Esophagus mucosa (tissue), 1 donor: Measurements from ENCODE around the gene AOPEP. TPM values are rescaled to one million over a fixed set of nuclear protein-coding genes. Genes with fewer than 3 reads are reported as not detected.
A peak's percentile ranks its signal among the peaks of the same experiment; 100 is the strongest.
"Not testable (repeated sequence)": the region's sequence is repeated elsewhere in the genome, so short reads cannot be mapped to it uniquely, and the experiment has no call there.

ENCODE experiments used
- ATAC-seq: fragments of 200-7000 bp; cut with Tn5 transposase; one replicate; pipeline ENCODE4 v1.9.1; 2020
- total RNA-seq: library from RNA; stranded (reverse); gene quantifications from one replicate; pipeline ENCODE4 v1.2.4, GENCODE V29; 2023
- donor health status: DM: yes; HTN: yes; CAD: no.

Gene AOPEP
- total RNA-seq, 1 donor from 2014 or later, result 113 TPM

DNA sequence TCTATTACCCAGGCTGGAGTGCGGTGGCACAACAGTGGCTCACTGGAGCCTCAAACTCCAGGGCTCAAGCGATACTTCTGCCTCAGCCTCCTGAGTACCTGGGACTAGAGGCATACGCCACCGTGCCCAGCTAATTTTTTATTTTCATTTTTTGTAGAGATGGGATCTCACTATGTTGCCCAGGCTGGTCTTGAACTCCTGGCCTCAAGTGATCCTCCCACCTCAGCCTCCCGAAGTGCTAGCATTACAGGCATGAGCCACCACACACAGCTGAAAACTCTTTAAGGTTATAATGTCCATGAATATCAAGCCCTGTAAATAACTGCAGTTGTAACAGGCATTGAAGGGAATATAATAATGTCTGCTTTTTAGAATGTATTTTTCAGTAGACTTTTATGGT, 271.2 kb downstream of the AOPEP start:
- ATAC-seq, result no peak

DNA sequence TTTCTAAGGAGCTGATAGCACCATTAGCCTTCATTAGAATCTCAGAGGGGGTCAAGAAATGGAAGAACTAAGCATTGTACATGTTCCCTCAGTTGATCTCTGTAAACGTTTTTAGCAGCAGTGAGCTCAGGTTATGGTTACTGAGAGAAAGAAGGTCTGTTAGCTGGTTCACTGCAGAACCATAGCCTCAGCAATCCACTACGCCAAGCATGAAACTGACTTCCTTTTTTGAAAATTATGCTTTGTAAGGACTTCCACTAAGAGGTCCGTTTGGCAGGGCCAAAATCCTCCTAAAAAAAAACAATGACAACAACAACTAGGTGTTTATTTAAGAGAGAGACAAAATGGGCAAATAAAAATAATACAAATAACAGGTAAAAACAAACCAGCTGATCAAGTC, 273.3 kb downstream of the AOPEP start:
- no peak for ATAC-seq

DNA sequence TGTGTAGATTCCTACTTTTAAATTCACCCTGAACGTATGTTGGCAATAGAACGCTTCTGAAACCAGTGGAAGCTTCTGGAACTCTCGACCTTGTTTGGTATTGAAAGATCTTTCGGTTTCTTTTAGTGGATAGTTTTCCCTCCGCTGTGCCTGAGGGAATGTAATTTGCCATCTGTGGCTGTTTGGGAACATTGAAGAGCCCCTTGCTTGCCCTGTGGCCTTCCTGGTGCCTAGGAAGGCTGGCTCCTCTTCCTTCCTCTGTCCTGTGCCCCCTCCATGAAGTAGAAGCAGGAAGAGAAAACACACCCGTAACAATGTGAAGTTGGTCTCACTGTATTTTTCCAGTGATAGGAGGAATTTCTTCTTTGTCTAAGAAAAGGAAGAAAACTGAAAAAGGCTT, 274.3 kb downstream of the AOPEP start:
- ATAC-seq, result no peak

DNA sequence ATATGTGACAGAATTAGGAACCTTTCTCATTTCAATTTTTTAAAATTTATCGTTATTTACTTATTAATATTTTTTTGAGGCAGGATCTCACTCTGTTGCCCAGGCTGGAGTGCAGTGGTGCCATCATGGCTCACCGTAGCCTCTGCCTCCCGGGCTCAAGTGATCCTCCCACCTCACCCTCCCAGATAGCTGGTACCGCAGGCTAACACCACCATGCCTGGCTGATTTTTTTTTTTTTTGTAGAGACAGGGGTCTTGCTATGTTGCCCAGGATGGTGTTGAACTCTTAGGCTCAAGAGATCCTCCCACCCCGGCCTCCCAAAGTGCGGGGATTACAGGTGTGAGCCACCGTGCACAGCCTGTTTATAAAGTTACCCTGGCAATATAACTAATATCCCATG, 275.2 kb downstream of the AOPEP start:
- ATAC-seq, result no peak

DNA sequence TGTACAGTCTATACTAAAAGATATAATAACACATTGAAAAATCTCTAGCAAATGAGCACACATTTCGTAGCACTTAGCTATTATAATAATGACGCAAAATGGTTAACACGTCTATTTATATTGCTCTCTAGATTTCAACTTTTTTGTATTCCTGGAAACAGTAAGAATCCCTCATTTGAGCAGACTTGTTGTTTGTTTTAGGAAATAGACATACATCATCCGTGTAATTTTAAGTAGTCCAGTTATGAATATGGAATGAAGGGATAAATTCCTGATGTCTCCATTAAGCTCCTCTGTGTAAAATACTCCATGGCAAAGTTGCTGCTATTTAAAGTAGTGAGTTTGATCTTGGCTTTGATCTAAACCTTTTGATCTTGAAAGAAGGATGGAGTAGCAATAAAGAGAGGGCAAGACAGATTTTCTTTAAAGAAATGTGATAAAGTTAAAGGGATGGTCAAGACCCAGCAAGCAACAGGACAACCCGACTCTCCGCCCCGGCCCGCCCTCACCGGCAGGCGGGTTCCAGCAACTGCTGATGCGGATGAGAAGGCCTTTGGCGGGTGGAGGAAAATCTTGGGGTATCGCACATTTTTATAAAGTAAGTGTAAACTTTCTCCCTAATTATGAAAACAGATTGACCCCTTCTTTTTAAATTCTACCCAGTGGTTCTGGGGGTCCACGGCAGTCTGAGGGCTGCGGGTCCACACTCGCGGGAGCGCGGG, 277.4 kb downstream of the AOPEP start:
- ATAC-seq, result no peak

DNA sequence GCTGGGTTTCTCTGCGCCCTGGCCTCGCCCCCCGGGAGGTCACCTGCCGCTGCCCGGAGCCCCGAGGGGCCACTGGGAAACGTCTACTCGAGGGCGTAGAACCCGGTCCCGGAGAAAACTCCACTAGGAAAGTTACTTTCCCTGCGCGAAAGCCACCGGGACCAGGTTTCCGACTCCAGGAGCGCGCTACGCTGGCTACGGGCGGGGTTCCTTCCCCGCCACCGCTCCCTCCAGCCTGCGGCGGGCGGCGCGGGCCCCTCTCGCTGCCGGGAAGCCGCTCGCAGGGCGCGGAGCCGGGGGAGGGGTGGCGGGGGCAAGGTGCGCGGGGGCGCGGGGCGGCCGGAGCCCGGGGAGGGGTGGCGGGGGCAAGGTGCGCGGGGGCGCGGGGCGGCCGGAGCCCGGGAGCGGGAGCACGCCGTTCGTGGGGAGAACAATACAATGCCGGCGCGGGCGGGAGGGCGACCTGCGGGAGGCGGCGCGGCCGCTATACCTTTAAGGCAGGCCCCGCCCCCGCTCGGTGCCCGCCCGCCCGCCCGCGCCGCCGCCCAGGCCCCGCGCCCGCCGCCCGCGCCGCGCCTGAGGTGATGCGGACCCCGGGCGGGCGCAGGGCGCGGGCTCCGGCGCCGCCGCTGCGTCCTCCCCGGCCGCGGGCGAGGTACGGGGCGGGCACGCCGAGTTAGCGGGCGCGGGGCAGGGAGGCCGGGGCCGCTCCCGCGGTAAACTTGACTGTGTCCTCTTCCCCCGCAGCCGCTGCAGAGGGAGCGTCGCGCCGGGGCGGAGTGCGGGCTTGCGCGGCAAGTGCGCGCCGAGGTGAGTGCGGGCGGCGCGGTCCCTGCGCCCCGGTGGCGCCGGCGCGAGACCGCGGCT, 278.1 kb downstream of the AOPEP start:
- peak; percentile 63 for ATAC-seq

DNA sequence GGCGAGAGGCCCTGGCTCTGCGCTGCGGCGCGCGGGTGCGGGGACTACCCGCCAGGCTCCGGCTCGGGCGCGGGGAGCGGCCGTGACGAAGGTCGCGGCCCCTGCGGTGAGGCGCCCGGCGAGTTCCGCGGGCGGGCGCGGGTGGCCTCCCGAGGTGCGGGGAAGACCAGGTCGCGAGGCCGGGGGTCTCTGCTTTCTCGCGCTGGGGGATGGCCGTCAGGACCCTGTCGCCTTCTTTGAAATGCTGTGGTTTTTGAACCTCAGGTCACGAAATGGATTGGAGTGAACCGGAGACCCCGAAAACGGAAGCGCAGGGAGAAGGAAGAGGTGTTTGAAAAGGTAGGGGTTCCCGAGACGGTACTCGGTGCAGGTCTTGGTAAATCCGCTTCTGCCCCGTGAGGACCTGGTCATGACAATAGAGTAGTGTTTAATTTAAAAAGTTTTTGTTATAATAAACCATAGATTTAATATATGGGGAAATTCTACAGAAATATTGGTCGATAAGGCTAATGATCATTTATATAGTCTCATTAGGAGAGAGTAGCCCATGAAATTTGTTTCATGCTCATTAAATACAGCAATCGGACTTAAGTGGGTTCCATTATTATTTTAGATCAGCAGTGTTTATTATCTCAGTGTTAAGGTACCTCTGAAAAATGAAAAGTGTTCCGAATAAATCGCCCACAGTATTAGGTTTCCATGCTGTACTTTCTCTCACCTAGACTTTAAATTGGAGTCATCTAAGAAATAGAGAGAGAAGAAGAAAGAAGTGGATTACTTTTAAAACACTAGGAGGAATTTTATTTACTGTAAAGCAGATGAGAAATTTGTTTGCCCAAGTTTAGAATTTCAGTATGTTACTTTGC, 279.0 kb downstream of the AOPEP start:
- no peak for ATAC-seq

DNA sequence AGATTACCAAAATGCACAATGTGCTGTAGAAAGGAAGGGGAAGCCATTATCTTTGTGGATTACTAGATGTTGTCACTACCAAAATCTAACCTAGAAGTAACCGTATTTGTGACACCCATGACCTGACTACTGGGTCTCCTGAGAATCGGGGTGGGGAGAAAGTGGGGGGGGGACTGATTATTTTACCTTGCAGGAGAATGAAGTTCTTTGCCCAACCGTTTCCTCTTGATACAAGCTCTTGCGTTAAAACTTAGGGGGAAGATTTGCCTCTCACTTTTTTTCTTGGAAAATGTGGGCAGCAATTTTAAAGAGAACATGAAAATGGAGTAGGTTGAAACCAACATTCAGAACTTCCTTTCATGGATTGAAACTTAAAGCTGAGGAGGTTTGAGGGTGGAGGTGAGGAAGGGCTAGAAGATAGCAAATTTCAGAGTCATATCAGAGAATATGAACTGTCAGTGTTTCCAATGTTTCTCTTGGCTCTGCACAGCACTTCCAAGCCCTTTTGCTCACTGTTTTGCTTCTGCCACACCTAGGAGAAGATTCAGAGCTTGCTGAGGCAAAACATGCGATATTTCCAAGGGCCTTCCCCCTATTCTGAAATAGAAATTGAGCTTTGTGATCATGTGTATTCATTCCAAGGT, 280.8 kb downstream of the AOPEP start:
- ATAC-seq, result peak; percentile 24

DNA sequence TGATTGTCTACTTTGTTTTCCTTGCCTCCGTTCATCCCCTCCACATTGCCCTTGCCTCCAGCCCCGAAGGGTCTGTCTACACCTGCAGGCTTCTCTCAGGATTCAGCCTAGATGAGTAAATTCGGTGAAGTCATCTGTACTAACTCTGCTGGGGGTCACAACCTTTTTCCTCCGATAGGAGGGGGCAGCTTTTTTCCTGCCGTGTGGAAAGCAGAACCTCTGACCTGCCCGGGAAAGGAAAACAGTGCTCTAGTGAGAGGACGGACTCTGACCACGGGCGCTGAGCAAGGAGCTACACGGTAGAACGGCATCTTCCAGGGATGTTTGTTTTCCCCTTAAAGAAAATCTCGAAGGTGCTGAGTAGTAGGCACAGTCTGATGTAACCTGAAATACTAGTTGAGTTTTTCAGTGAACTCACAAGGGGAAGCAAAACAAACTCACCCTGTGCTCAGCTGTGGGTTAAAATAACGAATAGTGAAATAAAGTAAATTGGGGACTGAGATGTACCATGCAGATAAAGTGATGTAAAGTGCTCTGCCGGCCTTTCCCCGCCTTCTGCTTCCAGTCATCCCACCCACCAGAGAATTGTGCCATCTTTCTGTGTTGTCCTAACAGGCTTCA, 281.8 kb downstream of the AOPEP start:
- ATAC-seq, result peak; percentile 38

DNA sequence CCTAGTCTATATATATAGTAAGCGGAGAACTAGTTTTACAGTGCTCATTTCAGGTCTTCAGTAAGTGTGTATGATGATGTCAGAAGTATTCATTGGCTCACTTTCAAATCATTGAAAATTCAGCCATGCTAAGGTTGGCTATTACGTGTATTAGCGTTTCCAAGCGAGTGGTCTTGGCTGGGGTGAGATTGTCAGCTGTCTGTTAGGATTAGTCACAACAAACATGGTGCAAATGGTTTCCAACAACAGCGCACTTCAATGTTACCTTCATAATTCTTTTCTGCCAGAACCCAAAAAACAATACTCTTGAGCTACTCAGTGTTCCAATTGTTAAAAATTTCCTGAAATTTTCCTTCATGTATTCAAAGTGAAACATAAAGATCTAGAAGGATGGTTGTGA, 283.0 kb downstream of the AOPEP start:
- peak; percentile 24 for ATAC-seq

DNA sequence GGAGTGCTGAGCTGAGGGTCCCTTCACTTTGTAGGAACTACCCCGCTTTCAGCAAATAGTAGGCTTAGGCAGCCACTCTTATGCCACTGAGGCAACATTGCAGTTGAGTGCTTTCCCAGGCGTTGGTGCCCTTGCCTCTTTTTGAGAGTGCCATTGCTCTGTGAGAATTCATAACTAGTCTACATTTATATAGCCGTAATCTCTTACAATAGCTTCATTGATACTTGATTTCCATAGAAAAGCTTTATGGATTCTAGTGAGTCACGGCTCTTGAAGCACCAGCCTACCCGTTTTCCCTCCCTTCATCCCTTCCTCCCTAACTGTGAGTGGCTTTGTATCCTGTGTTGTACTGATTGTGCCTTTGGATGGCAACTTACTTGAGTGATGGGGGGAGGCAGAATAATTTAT, 283.9 kb downstream of the AOPEP start:
- ATAC-seq, result no peak

DNA sequence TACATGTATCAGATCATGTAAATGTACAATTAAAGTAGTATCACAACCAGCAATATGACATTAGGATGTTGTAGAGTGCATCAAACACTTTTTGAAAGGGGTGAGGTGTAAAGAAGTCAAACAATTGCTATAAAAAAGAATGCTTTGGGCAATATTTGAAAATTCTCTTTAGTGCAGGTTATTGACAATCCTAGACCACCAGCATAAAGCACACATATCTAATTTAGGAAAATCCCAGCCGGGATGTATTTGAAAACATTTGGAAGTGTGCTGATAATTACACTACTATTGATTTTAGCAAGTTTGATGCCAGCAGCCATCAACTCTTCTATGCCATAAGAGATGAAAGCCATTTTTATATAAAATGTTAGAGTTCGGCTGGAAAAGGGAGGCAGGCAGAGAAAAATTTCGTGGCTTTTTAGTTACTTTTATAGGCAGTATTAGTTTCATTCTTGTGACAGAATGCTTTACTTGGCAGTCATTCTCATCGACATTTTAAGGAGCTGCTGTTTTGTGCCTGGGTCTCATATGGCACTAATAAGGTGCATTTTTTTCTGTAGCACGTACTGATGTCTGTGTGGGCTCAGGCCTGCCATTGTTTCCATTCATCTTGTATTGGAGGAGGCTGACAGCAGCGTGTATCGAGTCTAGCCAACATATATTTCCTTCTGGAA, 285.7 kb downstream of the AOPEP start:
- ATAC-seq, result no peak

DNA sequence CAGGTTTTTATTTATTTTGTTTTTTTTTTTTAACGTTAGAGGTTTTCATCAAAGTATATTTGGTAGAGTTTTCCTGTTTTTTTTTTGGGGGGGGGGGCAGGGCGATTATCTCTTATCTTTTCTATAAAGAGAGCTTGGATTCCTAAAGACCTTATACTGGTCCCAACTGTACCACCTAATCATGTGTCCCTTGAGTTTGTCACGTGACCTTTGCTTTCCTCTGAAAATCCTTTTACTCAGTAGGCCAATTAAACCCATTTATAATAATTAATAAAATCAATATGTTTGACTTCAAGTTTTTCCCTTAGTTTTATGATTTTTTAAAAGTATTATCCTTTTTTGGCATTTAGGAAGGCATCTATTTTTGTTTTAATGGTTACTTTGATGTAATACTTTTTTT, 286.4 kb downstream of the AOPEP start:
- ATAC-seq, result no peak

DNA sequence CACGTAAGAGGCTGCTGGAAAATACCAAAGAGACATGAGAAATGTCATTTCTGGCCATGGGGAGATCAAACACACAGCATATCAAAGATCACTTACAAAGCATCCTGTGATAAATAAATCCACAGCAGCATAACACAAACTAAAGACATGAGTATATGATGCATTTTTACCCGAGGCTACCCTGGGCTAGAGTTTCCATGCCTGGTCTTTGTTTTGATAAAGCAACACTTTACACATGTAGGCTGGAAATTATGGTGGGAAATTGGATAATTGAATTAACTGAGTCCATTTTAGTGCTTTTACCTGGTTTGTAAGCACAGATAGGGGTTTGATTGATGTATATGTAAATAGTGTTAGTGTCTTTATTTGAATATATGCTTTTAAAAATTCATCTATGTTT, 288.4 kb downstream of the AOPEP start:
- no peak for ATAC-seq

DNA sequence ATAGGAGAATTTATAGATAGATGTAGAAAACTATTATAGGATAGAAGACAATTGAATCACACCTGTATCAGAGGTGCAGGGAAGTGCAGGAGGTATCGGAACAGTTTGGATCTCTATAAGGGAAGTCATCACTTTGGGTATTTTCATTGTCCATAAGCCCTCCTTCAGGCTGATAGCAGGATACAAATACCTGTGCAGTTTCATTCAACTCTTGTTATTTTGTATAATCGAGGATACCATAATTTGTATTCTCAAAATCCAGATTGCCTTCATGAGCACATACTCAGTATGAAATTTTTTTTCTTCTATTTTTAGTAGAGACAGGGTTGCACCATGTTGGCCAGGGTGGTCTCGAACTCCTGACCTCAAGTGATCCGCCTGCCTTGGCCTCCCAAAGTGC, 289.1 kb downstream of the AOPEP start:
- ATAC-seq, result no peak

DNA sequence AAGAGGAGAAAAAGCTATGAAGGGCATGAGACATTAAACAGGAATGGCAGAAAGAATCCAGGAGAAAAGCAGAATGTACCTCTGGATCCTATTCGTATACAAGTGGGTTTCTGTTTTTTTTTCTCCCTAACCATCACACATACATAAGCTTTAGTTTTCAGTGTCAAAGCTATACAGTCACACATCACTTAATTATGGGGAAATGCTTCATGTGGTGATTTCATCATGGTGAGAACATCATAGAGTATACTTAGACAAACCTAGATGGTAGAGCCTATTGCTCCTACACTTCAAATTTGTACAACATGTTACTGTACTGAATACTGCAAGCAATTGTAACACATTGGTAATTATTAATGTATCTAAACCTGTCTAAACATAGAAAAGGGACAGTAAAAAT, 290.6 kb downstream of the AOPEP start:
- ATAC-seq, result no peak

DNA sequence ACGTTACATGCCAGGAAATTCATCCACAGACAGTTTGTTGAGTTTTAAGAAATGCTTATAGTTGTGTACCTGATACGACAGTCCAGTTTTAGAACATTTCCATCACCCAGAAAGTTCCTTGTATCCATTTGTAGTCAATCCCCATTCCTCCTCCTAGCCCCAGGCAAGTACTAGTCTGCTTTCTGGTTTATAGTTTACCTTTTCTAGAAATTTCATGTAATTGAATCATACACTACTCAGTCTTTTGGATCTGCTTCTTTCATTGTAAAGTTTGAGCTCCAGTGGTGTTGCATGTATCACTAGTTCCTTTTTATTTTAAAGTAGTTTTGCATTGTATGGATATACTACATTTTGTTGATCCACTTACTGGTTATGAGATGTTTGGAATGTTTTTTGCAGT, 291.2 kb downstream of the AOPEP start:
- no peak for ATAC-seq

DNA sequence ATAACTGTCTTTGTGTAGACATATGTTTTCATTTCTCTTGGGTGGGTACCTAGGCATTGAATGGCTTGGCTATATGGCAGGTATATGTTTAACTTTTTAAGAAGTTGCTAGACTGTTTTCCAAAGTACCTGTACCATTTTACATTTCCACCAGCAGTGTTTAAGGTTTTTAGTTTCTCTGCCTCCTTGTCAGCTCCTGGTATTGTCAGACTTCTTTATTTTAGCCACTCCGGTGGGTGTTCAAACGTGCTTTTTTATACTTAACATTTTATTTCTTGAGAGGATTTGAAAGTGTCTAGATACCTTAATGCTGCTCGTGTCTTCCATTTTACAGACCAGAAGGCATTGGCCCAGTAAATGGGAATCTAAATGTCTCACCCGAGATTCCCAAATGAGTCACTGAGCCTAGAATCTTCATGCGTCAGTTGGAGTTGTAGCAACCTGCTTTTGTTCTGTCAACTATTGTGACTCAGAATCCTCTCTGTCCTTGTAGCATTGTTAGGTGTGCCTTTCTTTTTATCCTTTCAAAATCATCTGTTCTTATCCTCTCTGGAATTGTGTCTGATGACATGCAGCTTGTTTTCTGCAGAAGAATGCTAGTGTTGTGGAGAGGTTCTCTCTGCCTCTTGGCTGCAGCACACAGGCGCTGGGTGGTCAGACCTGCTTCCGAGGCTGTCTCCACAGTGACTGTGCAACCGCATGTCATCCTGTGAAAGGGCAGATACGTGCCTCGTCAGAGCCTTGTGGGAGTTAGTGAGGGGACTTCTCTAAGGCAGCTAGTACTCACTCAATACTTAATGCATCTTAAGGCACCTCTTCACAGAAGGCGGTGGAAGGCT, 291.8 kb downstream of the AOPEP start:
- peak; percentile 87 for ATAC-seq

DNA sequence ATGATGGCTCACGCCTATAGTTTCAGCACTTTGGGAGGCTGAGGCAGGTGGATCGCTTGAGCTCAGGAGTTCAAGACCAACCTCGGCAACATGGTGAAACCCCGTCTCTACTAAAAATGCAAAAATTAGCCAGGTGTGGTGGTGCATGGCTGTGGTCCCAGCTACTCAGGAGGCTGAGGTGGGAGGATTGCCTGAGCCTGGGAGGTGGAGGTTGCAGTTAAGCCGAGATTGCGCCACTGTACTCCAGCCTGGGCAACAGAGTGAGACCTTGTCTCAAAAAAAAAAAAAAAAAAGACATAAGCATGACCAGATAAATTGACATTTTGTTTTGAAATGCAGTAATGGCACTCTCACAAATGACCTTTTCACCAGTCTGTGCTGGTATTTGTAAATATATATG, 294.1 kb downstream of the AOPEP start:
- not testable (repeated sequence) for ATAC-seq

DNA sequence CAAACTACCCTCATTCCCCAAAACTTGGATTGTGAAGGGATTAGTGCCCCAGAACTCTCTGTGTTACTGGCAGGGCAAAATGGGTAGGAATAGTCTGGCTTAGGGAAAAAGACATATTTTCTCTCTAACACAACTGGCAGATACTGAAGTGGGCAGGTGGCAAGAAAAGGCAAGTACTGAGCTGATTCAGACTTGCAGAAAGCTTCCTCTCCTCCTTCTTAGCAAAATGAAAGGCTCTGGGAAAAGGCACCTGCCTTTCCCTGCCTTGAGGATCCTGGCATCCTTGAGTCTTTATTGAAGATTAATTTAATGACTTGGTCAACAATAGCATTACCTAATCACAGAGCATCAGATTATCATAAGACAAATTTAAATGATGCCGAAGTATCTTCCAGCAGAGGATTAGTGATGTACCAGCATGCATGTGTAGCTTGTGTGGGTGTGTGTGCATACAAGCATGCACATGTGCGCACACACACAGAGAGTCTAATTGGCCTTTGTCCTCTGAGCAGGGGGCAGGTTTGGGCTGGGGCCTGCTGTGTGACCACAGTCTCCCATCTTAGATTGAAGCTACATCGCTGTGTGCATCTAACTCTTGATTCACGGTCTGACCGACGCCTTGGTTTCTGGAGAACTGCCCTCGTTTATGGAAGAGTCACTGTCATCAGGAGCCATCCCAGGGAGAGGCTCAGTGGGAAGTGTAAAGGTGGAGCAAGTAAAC, 294.8 kb downstream of the AOPEP start:
- peak; percentile 73 for ATAC-seq
